GM21390 (cell line): ENCODE measurements around the gene TAF11L12.
"Not testable (repeated sequence)": the region's sequence is repeated elsewhere in the genome, so short reads cannot be mapped to it uniquely, and the experiment has no call there.

Experiments used
- ATAC-seq: cut with Tn5 transposase; IDR thresholded peaks from one replicate; pipeline ENCODE4 v1.9.1; 2021; ENCODE audit not compliant: unreplicated experiment

The TAF11L12 gene

DNA sequence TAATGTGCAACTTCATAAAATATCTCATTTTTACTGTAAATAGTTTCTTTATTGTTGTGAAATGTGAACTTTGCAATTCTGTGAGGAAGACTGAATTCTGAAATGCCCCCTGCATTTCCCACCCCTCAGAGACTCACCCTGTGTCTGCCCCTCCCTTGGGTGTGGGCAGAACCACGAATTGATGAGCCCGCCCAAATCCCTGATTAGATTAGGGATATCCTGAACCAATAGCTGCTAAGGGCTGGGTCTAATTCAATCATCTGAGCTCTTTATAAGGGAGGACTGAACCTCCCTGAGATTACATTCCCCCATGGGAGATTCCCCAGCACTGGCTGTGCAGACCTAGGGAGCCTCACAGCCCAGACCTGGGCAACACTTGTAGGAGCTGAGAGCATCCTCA, at the start of gene TAF11L12:
TAF11L12 (plus strand) TSS at position 301 of the 400 bp plus-strand sequence.
- not testable (repeated sequence) for ATAC-seq

GRCh38 chr5:17585658-17586057, 24.5 kb upstream of the TAF11L12 start, which contains the start of gene TAF11L7:
TSS of gene TAF11L7 (minus strand) at chr5:17585758.
- ATAC-seq: not testable (repeated sequence)

DNA sequence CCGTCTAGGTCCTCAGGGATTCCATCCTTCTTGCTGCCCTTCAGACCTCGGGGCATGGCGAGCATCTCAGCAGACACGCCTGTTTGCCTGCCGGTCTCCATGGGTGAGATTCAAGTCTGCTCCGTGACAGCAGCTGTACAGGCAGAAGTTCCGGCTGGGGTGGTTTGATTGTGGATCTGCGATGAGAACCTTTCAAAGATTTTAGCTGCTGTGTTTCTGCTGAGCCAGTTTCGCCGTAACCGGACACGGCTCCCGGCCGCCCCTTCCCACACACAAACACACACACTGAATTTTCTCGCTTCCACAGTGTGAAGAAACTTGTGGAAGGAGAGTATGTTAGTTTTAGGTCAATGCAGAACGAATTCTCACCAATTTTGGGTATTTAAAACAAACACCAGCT, 19.3 kb upstream of the TAF11L12 start, which contains the start of gene TAF11L8:
TAF11L8 (minus strand) TSS at position 101 of the 400 bp plus-strand sequence.
- ATAC-seq: not testable (repeated sequence)

- not testable (repeated sequence) for ATAC-seq
Measured at GRCh38 chr5:17594255-17594654, 15.9 kb upstream of the TAF11L12 start, which contains the start of gene TAF11L9. TSS of gene TAF11L9 (minus strand) at chr5:17594394.

DNA sequence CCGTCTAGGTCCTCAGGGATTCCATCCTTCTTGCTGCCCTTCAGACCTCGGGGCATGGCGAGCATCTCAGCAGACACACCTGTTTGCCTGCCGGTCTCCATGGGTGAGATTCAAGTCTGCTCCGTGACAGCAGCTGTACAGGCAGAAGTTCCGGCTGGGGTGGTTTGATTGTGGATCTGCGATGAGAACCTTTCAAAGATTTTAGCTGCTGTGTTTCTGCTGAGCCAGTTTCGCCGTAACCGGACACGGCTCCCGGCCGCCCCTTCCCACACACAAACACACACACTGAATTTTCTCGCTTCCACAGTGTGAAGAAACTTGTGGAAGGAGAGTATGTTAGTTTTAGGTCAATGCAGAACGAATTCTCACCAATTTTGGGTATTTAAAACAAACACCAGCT, 12.5 kb upstream of the TAF11L12 start, which contains the start of gene TAF11L10:
TAF11L10 (minus strand) TSS at position 101 of the 400 bp plus-strand sequence.
- ATAC-seq: not testable (repeated sequence)

GRCh38 chr5:17603880-17604279, 6.3 kb upstream of the TAF11L12 start, which contains the start of gene TAF11L11:
TSS of gene TAF11L11 (plus strand) at chr5:17604183.
- not testable (repeated sequence) for ATAC-seq

DNA sequence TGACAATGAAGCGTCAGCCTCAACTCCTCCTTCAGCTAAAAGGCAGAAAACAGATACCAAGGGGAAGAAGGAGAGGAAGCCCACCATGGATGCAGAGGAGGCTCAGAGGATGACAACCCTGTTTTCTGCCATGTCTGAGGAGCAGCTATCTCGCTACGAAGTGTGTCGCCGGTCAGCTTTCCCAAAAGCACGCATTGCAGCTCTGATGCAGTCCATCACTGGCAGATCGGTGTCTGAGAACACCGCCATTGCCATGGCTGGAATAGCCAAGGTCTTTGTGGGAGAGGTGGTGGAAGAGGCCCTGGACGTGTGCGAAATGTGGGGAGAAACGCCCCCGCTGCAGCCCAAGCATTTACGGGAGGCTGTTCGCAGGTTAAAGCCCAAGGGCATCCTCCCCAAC, 5.2 kb upstream of the TAF11L12 start:
- no peak for ATAC-seq

- ATAC-seq: not testable (repeated sequence)
Measured at GRCh38 chr5:17607461-17607860, 2.7 kb upstream of the TAF11L12 start.

- no peak for ATAC-seq
Measured at GRCh38 chr5:17614872-17615605, 4.8 kb downstream of the TAF11L12 start.

- no peak for ATAC-seq
Measured at GRCh38 chr5:17619354-17619753, 9.2 kb downstream of the TAF11L12 start.

DNA sequence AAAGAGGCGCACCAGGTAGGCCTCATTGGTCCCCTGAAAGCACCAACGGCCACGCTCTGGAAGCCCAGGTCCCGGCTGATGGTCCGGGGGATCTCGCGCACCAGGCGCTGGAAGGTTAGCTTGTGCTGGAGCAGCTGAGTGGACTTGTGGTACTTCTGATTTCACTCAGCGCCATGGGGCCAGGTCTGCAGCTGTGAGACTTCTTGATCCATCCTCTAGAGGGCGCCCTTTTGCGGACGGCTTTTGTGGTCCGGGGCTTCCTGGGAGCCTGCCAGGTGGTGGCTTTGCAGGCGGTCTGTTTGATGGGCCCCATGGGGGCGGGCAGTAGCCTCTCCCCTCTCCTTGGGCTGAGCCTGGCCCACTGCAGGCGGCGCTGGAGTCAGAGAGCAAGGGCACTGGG, 10.4 kb downstream of the TAF11L12 start:
- ATAC-seq: no peak

DNA sequence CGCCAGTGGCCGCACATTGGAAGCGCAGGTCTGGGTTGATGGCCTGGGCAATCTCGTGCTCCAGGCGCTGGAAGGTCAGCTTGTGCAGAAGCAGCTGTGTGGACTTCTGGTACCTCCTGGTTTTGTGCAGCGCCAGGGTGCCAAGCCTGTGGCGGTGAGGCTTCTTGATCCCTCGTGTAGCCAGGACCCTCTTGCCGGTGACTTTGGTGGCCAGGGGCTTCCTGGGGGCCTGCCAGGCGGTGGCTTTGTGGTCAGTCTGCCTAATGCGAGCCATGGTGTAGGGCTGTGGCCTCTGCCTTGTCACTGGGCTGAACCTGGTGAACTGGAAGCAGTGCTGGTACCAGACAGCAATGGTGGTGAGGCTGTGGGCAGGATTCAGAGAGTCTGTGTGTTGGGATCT, 15.5 kb downstream of the TAF11L12 start:
- ATAC-seq: no peak

- not testable (repeated sequence) for ATAC-seq
Measured at GRCh38 chr5:17631788-17632187, 21.6 kb downstream of the TAF11L12 start, which contains the start of gene TAF11L13. TSS of gene TAF11L13 (plus strand) at chr5:17632088.

GRCh38 chr5:17634160-17634559, 24.0 kb downstream of the TAF11L12 start, which contains the start of gene TAF11L14:
TSS of gene TAF11L14 (plus strand) at chr5:17634460.
- no peak for ATAC-seq

DNA sequence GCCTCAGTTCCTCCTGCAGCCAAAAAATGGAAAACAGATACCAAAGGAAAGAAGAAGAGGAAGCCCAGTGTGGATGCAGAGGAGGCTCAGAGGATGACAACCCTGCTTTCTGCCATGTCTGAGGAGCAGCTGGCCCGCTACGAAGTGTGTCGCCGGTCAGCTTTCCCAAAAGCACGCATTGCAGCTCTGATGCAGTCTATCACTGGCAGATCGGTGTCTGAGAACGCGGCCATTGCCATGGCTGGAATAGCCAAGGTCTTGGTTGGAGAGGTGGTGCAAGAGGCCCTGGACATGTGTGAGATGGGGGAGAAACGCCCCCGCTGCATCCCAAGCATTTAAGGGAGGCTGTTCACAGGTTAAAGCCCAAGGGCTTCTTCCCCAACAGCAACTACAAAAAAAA, 39.0 kb downstream of the TAF11L12 start:
- ATAC-seq: not testable (repeated sequence)

DNA sequence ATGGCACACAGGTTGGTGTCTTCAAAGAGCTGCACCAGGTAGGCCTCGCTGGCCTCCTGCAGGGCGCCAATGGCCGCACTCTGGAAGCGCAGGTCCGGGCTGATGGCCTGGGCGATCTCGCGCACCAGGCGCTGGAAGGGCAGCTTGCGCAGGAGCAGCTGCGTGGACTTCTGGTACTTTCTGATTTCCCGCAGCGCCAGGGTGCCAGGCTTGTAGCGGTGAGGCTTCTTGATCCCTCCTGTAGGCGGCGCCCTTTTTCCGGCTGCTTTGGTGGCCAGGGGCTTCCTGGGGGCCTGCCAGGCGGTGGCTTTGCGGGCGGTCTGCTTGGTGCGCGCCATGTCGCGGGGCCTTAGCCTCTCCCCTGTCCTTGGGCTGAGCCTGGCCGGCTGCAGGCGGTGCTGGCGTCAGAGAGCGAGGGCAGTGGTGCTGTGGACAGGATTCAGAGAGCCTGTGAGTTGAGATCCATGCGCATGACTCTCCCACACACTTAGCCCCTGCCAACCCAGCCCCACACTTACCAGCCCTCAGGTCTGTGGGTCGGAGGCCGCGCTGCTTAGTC, 45.1 kb downstream of the TAF11L12 start:
- ATAC-seq: not testable (repeated sequence)

GRCh38 chr5:17655921-17656320, 45.7 kb downstream of the TAF11L12 start:
- no peak for ATAC-seq
